HCT116 (cell line): ENCODE measurements around the gene NDUFAB1. TPM values are rescaled to one million over a fixed set of nuclear protein-coding genes. Genes with fewer than 3 reads are reported as not detected.
"Not testable (repeated sequence)": the region's sequence is repeated elsewhere in the genome, so short reads cannot be mapped to it uniquely, and the experiment has no call there.

Experiments
- ATAC-seq: fragments of 200-7000 bp; cut with Tn5 transposase; 2 replicates; pipeline ENCODE4 v1.9.1; 2020; ENCODE audit warnings: mild to moderate bottlenecking, moderate library complexity
- BruUV-seq: library from RNA; stranded (reverse); fragments of 400-500 nt; replicated peaks from 2 replicates; lab custom pipeline; 2021; lab: Mats Ljungman, UMichigan
- CTCF ChIA-PET: fragments of 300-600 bp; sonication (Branson Sonifier 250); formaldehyde crosslinking; loops from one replicate; lab custom pipeline; 2021; ENCODE audit warnings: antibody characterized with exemption; lab: Charles Lee
- POLR2A ChIA-PET: fragments of 300-600, 350-600 bp; sonication (Branson Sonifier 250); formaldehyde crosslinking; loops from one replicate; lab custom pipeline; 2021; ENCODE audit warnings: antibody characterized with exemption; lab: Charles Lee
- RAD21 ChIA-PET, 2 experiments: fragments of 300-600 bp; sonication (Branson Sonifier 250); formaldehyde crosslinking; loops; one replicate each; lab custom pipeline; 2023; ENCODE audit warnings: low total read pairs in 2 of 2; ENCODE audit not compliant: uncharacterized antibody in 2 of 2, unreplicated experiment in 2 of 2, low non-redundant PET in 1 of 2; lab: Charles Lee
- DNase-seq: peaks from one replicate; pipeline ENCODE4 v3.0.0-alpha.2; 2010; ENCODE audit warnings: low read depth, low spot score
- H2AFZ ChIP-seq: fragments of 200-600 bp; shearing (Covaris generic), sonication (generic); 2 replicates; pipeline ENCODE4 v1.6.1; 2017; ENCODE audit warnings: low read depth, mixed run types, mixed read lengths, antibody characterized with exemption, low read length; ENCODE audit not compliant: poor library complexity, severe bottlenecking
- H3K27ac ChIP-seq: 2 replicates; pipeline ENCODE4 v1.5.1; 2012; ENCODE audit warnings: low read depth, low read length
- H3K27me3 ChIP-seq: fragments of 200-600 bp; sonication (generic); 2 replicates; pipeline ENCODE4 v1.6.1; 2016; ENCODE audit warnings: mixed run types, low read length, mixed read lengths; ENCODE audit not compliant: insufficient read depth
- H3K36me3 ChIP-seq, 2 experiments: fragments of 200-500 bp in 1 of 2; fragments of 200-600 bp in 1 of 2; sonication (Bioruptor generic) in 1 of 2; sonication (generic) in 1 of 2; 2 replicates each; pipeline versions ENCODE4 v1.5.1 to v1.6.1; 2014 to 2016; ENCODE audit warnings: low read length in 2 of 2, inconsistent platforms in 1 of 2, mixed read lengths in 1 of 2, mixed run types in 1 of 2; ENCODE audit not compliant: insufficient read depth in 2 of 2, control insufficient read depth in 1 of 2
- H3K4me1 ChIP-seq, 2 experiments: fragments of 200-600 bp in 1 of 2; sonication (generic) in 1 of 2; 2 replicates each; pipeline versions ENCODE4 v1.5.1 to v1.6.1; 2012 to 2017; ENCODE audit warnings: low read length in 2 of 2, inconsistent platforms in 1 of 2, mild to moderate bottlenecking in 1 of 2, mixed read lengths in 1 of 2, mixed run types in 1 of 2, moderate library complexity in 1 of 2; ENCODE audit not compliant: insufficient read depth in 2 of 2, control insufficient read depth in 1 of 2
- H3K4me2 ChIP-seq: fragments of 200-600 bp; sonication (generic); 2 replicates; pipeline ENCODE4 v1.6.1; 2017; ENCODE audit warnings: mixed run types, low read length, mixed read lengths
- H3K4me3 ChIP-seq, 2 experiments: fragments of 200-600 bp in 1 of 2; sonication (generic) in 1 of 2; replicated peaks in 1 of 2; 2 replicates each; pipeline ENCODE4 v1.5.1; 2011 to 2016; ENCODE audit warnings: low read length in 2 of 2, control low read depth in 1 of 2, low read depth in 1 of 2, mild to moderate bottlenecking in 1 of 2, mixed read lengths in 1 of 2, mixed run types in 1 of 2
- H3K79me2 ChIP-seq: fragments of 200-600 bp; sonication (generic); 2 replicates; pipeline ENCODE4 v1.6.1; 2017; ENCODE audit warnings: mild to moderate bottlenecking, mixed run types, low read length, moderate library complexity, mixed read lengths; ENCODE audit not compliant: insufficient read depth
- H3K9ac ChIP-seq: fragments of 200-600 bp; sonication (generic); 2 replicates; pipeline ENCODE4 v1.6.1; 2016; ENCODE audit warnings: low read length, mixed read lengths
- H3K9me2 ChIP-seq: fragments of 200-600 bp; sonication (generic), shearing (Covaris generic); 2 replicates; pipeline ENCODE4 v1.6.1; 2017; ENCODE audit warnings: mixed run types, mild to moderate bottlenecking, moderate library complexity; ENCODE audit not compliant: insufficient read depth
- H3K9me3 ChIP-seq, 2 experiments: fragments of 200-500 bp in 1 of 2; fragments of 200-600 bp in 1 of 2; sonication (Bioruptor generic) in 1 of 2; sonication (generic) in 1 of 2; 2 replicates each; pipeline ENCODE4 v1.6.1; 2014 to 2017; ENCODE audit warnings: low read length in 2 of 2, mixed read lengths in 2 of 2, inconsistent platforms in 1 of 2, low read depth in 1 of 2, mild to moderate bottlenecking in 1 of 2, mixed run types in 1 of 2, moderate library complexity in 1 of 2; ENCODE audit not compliant: control insufficient read depth in 1 of 2, insufficient read depth in 1 of 2
- H4K20me1 ChIP-seq: fragments of 200-600 bp; sonication (generic), shearing (Covaris generic); 2 replicates; pipeline ENCODE4 v1.6.1; 2017; ENCODE audit warnings: mixed run types, mild to moderate bottlenecking, moderate library complexity; ENCODE audit not compliant: insufficient read depth
- ATF3 ChIP-seq: IDR thresholded peaks from 2 replicates; pipeline ENCODE4 v1.6.1; 2012
- CBX3 ChIP-seq: IDR thresholded peaks from 2 replicates; pipeline ENCODE4 v1.6.1; 2012; ENCODE audit warnings: low read depth
- CEBPB ChIP-seq: IDR thresholded peaks from 2 replicates; pipeline ENCODE4 v1.6.1; 2012; ENCODE audit warnings: low read depth
- ELF1 ChIP-seq: IDR thresholded peaks from 2 replicates; pipeline ENCODE4 v1.6.1; 2012; ENCODE audit warnings: low read depth, borderline replicate concordance
- EZH2phosphoT487 ChIP-seq: fragments of 200-600 bp; IDR thresholded peaks from 2 replicates; pipeline ENCODE4 v1.6.1; 2018; ENCODE audit warnings: antibody characterized with exemption, borderline replicate concordance
- JUND ChIP-seq: IDR thresholded peaks from 2 replicates; pipeline ENCODE4 v1.6.1; 2012
- POLR2A ChIP-seq: IDR thresholded peaks from 2 replicates; pipeline ENCODE4 v1.7.0; 2011; ENCODE audit warnings: borderline replicate concordance; ENCODE audit not compliant: insufficient read depth, insufficient read length; ENCODE audit errors: extremely low read depth
- POLR2AphosphoS5 ChIP-seq: IDR thresholded peaks from 2 replicates; pipeline ENCODE4 v1.6.1; 2011; ENCODE audit warnings: mild to moderate bottlenecking, low read depth, low read length, moderate library complexity
- RAD21 ChIP-seq: IDR thresholded peaks from 2 replicates; pipeline ENCODE4 v1.6.1; 2012; ENCODE audit warnings: low read depth, mild to moderate bottlenecking
- SIN3A ChIP-seq: IDR thresholded peaks from 2 replicates; pipeline ENCODE4 v1.6.1; 2012; ENCODE audit warnings: low read depth
- SP1 ChIP-seq: IDR thresholded peaks from 2 replicates; pipeline ENCODE4 v1.6.1; 2012; ENCODE audit warnings: low read depth
- SRF ChIP-seq: IDR thresholded peaks from 2 replicates; pipeline ENCODE4 v1.6.1; 2012; ENCODE audit warnings: low read depth
- TCF7L2 ChIP-seq: IDR thresholded peaks from 2 replicates; pipeline ENCODE4 v1.7.0; 2011; ENCODE audit warnings: borderline replicate concordance, inconsistent platforms; ENCODE audit not compliant: insufficient read depth, insufficient read length; ENCODE audit errors: extremely low read depth
- ZFX ChIP-seq: fragments of 450-650 bp; IDR thresholded peaks from 2 replicates; pipeline ENCODE4 v1.6.1; 2017
- ZNF274 ChIP-seq: fragments of 200-500 bp; sonication (Bioruptor generic); IDR thresholded peaks from 2 replicates; pipeline ENCODE4 v1.6.1; 2014; ENCODE audit warnings: mild to moderate bottlenecking, low read depth, low read length, inconsistent platforms
- intact Hi-C: fragments of 100-400 bp; cut with micrococcal nuclease; formaldehyde crosslinking; loops from 2 replicates; pipeline ENCODE4 v1.10.0; 2022
- total RNA-seq: library from RNA; stranded (reverse); gene quantifications from one replicate; pipeline ENCODE4 v1.2.1, GENCODE V29; 2021; ENCODE audit not compliant: unreplicated experiment

Gene NDUFAB1
- total RNA-seq, 1 experiment from 2014 or later, result 169 TPM

- intact Hi-C loops, result no loop called here
- ChIA-PET POLR2A (no interaction called here), CTCF (no interaction called here), RAD21 (no interaction called here)
- Histone ChIP-seq H3K4me3 (no peak overlapping the region), H3K36me3 (peaks cover 7 to 10% of the 10 kb centered on the region in 2 experiments; a peak in 2 of 4 replicates), H3K9ac (no peak overlapping the region), H3K27me3 (no peaks in the 10 kb centered on the region), H3K79me2 (no peaks in the 10 kb centered on the region), H3K4me1 (peaks cover 0 to 7% of the 10 kb centered on the region in 2 experiments; a peak in 1 of 4 replicates), H4K20me1 (no peaks in the 10 kb centered on the region), H3K9me3 (no peaks in the 10 kb centered on the region), H3K4me2 (no peak overlapping the region), H3K9me2 (no peaks in the 10 kb centered on the region), H3K27ac (no peak overlapping the region), H2AFZ (no peak overlapping the region)
- no TSS peak for BruUV-seq
- TF ChIP-seq ZNF274 (no peak), CEBPB (no peak), EZH2phosphoT487 (no peak), JUND (no peak), SRF (no peak), ATF3 (no peak), POLR2AphosphoS5 (no peak), SP1 (no peak), RAD21 (no peak), SIN3A (no peak), CBX3 (no peak), POLR2A (no peak), TCF7L2 (no peak), ZFX (no peak), ELF1 (no peak)
- ATAC-seq, result no peak
- no peak for DNase-seq
These were observed 15.8 kb upstream of the NDUFAB1 start for GRCh38 chr16:23611936-23612335.

GRCh38 chr16:23610905-23611304, 14.8 kb upstream of the NDUFAB1 start:
- POLR2A ChIA-PET, result interaction anchor here (0.6 kb wide), 1 partner anchor 755 kb away, joined by 3 read pairs; no protein-coding TSS in a partner anchor
- ATAC-seq, H3K9me2 ChIP-seq, H3K36me3 ChIP-seq, H3K27me3 ChIP-seq, DNase-seq, H3K27ac ChIP-seq, H3K4me2 ChIP-seq, H3K9ac ChIP-seq, CTCF ChIA-PET, intact Hi-C loops, H2AFZ ChIP-seq, H3K4me1 ChIP-seq, BruUV-seq, RAD21 ChIA-PET, H3K4me3 ChIP-seq, H4K20me1 ChIP-seq, H3K79me2 ChIP-seq, H3K9me3 ChIP-seq: not testable (repeated sequence)
